ENCODE data around the gene ERF.

DNA sequence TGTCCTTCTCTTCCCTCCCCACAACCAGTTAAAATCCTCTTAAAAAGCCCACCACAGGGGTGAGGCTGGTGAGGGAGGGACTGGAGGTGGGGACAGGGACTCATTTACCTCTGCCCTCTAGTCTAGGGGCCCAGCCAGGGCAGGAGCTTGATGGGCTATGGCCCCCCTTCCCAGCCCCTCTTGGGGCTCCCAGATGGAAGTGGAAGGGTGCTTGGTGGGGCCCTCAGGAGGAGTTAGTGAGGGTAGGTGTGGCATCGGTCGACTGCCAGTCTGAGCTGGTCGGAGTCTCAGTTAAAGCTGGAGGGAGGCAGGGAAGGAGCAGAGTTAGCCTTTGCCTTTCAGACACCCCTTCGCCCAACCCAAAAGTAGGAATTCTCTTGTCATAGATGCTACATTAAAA, 24.4 kb downstream of the ERF start:
- TF ChIP-seq TAF1 (IDR thresholded peaks at IDR 0.05; ENCODE audit: borderline replicate concordance, insufficient read depth, low read length) (no peak), SIN3A (IDR thresholded peaks at IDR 0.05; ENCODE audit: borderline replicate concordance, insufficient read depth, low read length) (no peak), POLR2AphosphoS5 (IDR thresholded peaks at IDR 0.05; ENCODE audit: low read depth, low read length) (no peak)

Data from PFSK-1 (cell line).